ENCODE results near the gene ROR1.

DNA sequence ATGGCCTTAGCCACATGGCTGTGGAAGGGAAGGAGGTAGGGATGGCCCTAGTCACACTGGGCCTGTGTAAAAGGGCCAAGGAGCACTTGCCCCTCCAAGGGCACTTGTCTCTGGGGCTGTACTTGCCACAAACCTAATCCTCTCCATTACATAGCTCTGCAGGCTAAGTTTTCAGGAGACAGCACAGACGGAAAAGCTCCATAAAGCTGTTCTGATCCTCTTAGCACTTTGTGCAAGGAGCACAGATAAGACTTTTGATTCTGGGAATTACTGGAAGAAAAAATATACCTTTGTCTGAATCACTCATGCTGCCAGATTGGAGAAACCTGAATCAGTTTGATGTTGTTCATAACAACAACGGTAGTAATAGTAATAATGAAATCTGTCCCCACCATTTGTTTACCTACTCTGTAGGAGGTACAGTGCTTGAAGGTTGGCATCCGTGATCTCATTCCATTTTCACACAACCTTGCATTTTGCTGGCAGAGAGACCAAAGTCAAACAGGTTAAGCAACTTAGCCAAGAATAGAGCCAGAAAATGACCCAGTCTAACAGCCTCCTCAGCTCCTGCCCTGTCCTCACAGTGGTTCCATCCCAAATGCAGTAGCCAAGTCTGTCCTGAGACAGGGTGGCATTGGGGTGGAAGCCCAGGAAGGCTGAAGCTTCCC is 207.1 kb downstream of the ROR1 start:
- no peak for TF ChIP-seq ARNTL (CRISPR knock-in tag; IDR thresholded peaks at IDR 0.05; ENCODE audit: borderline replicate concordance, low read depth)
- no peak for TF ChIP-seq ZFP30 (CRISPR knock-in tag; IDR thresholded peaks at IDR 0.05)
- TF ChIP-seq OSR1 (CRISPR knock-in tag; IDR thresholded peaks at IDR 0.05) = no peak
- TF ChIP-seq, protein P1, sequence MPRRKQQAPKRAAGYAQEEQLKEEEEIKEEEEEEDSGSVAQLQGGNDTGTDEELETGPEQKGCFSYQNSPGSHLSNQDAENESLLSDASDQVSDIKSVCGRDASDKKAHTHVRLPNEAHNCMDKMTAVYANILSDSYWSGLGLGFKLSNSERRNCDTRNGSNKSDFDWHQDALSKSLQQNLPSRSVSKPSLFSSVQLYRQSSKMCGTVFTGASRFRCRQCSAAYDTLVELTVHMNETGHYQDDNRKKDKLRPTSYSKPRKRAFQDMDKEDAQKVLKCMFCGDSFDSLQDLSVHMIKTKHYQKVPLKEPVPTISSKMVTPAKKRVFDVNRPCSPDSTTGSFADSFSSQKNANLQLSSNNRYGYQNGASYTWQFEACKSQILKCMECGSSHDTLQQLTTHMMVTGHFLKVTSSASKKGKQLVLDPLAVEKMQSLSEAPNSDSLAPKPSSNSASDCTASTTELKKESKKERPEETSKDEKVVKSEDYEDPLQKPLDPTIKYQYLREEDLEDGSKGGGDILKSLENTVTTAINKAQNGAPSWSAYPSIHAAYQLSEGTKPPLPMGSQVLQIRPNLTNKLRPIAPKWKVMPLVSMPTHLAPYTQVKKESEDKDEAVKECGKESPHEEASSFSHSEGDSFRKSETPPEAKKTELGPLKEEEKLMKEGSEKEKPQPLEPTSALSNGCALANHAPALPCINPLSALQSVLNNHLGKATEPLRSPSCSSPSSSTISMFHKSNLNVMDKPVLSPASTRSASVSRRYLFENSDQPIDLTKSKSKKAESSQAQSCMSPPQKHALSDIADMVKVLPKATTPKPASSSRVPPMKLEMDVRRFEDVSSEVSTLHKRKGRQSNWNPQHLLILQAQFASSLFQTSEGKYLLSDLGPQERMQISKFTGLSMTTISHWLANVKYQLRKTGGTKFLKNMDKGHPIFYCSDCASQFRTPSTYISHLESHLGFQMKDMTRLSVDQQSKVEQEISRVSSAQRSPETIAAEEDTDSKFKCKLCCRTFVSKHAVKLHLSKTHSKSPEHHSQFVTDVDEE (CRISPR knock-in tag; IDR thresholded peaks at IDR 0.05) = no peak
- no peak for TF ChIP-seq BACH2 (CRISPR knock-in tag; IDR thresholded peaks at IDR 0.05; ENCODE audit: borderline replicate concordance)
- TF ChIP-seq, protein P2, sequence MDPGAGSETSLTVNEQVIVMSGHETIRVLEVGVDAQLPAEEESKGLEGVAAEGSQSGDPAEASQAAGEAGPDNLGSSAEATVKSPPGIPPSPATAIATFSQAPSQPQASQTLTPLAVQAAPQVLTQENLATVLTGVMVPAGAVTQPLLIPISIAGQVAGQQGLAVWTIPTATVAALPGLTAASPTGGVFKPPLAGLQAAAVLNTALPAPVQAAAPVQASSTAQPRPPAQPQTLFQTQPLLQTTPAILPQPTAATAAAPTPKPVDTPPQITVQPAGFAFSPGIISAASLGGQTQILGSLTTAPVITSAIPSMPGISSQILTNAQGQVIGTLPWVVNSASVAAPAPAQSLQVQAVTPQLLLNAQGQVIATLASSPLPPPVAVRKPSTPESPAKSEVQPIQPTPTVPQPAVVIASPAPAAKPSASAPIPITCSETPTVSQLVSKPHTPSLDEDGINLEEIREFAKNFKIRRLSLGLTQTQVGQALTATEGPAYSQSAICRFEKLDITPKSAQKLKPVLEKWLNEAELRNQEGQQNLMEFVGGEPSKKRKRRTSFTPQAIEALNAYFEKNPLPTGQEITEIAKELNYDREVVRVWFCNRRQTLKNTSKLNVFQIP (CRISPR knock-in tag; IDR thresholded peaks at IDR 0.05; ENCODE audit: borderline replicate concordance, low read depth) = no peak
- no peak for TF ChIP-seq ZFP3 (CRISPR knock-in tag; IDR thresholded peaks at IDR 0.05)
- TF ChIP-seq, protein P3, sequence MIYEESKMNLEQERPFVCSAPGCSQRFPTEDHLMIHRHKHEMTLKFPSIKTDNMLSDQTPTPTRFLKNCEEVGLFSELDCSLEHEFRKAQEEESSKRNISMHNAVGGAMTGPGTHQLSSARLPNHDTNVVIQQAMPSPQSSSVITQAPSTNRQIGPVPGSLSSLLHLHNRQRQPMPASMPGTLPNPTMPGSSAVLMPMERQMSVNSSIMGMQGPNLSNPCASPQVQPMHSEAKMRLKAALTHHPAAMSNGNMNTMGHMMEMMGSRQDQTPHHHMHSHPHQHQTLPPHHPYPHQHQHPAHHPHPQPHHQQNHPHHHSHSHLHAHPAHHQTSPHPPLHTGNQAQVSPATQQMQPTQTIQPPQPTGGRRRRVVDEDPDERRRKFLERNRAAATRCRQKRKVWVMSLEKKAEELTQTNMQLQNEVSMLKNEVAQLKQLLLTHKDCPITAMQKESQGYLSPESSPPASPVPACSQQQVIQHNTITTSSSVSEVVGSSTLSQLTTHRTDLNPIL (CRISPR knock-in tag; IDR thresholded peaks at IDR 0.05; ENCODE audit: low read depth) = no peak
- TF ChIP-seq, protein P4, sequence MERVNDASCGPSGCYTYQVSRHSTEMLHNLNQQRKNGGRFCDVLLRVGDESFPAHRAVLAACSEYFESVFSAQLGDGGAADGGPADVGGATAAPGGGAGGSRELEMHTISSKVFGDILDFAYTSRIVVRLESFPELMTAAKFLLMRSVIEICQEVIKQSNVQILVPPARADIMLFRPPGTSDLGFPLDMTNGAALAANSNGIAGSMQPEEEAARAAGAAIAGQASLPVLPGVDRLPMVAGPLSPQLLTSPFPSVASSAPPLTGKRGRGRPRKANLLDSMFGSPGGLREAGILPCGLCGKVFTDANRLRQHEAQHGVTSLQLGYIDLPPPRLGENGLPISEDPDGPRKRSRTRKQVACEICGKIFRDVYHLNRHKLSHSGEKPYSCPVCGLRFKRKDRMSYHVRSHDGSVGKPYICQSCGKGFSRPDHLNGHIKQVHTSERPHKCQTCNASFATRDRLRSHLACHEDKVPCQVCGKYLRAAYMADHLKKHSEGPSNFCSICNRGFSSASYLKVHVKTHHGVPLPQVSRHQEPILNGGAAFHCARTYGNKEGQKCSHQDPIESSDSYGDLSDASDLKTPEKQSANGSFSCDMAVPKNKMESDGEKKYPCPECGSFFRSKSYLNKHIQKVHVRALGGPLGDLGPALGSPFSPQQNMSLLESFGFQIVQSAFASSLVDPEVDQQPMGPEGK (CRISPR knock-in tag; IDR thresholded peaks at IDR 0.05; ENCODE audit: borderline replicate concordance) = no peak

All from SK-N-SH treated with all-trans-retinoic acid at 6 μM for 48 hours (cell line).